HL-60 (cell line): ENCODE data around the gene LFNG.

Source experiments
- DNase-seq, 2 experiments: peaks; one replicate each; pipeline ENCODE4 v3.0.0-alpha.2; 2010 to 2020; ENCODE audit warnings: low read depth in 1 of 2, low spot score in 1 of 2
- H3K27ac ChIP-seq: fragments of 250-450 bp; sonication (Bioruptor Pico); replicated peaks from 2 replicates; pipeline ENCODE4 v1.5.1; 2020; ENCODE audit warnings: mild to moderate bottlenecking, moderate library complexity
- H3K27me3 ChIP-seq: fragments of 250-450 bp; sonication (Bioruptor Pico); 2 replicates; pipeline ENCODE4 v1.5.1; 2021; ENCODE audit warnings: mild to moderate bottlenecking, moderate library complexity; ENCODE audit not compliant: insufficient read depth, poor library complexity, severe bottlenecking
- H3K4me3 ChIP-seq: replicated peaks from 2 replicates; pipeline ENCODE4 v1.5.1; 2011; ENCODE audit warnings: mild to moderate bottlenecking, control low read depth, low read length; ENCODE audit not compliant: insufficient read depth
- CTCF ChIP-seq: IDR thresholded peaks from one replicate; pipeline ENCODE4 v1.5.1; 2011; ENCODE audit warnings: low read length, control low read depth, inconsistent platforms; ENCODE audit not compliant: insufficient read depth
- GABPA ChIP-seq: IDR thresholded peaks from 2 replicates; pipeline ENCODE4 v1.6.1; 2012; ENCODE audit warnings: low read depth
- POLR2AphosphoS5 ChIP-seq: IDR thresholded peaks from 2 replicates; pipeline ENCODE4 v1.6.1; 2012; ENCODE audit warnings: low read depth
- REST ChIP-seq: IDR thresholded peaks from 2 replicates; pipeline ENCODE4 v1.6.1; 2012; ENCODE audit warnings: low read depth; ENCODE audit not compliant: insufficient replicate concordance
- SPI1 ChIP-seq: IDR thresholded peaks from 2 replicates; pipeline ENCODE4 v1.6.1; 2012; ENCODE audit warnings: low read depth, mild to moderate bottlenecking, borderline replicate concordance
- long read RNA-seq: library from polyadenylated mRNA; unstranded; transcript quantifications from one replicate; pipeline ENCODE4 v2.0.0, GENCODE V29; 2020

LFNG gene
- long read RNA-seq, result 0 reads

GRCh38 chr7:2519119-2519930 lies at the start of gene LFNG:
TSS of gene LFNG (plus strand) at chr7:2519774. CDS start at chr7:2519862, 88 bp downstream.
- Histone ChIP-seq H3K27ac (peak within 1 kb of the TSS; percentile 63), H3K4me3 (peak within 1 kb of the TSS; percentile 71), H3K27me3 (no peaks in the 10 kb centered on the region)
- TF ChIP-seq CTCF (no peak), GABPA (peak; percentile 71), POLR2AphosphoS5 (peak; percentile 78), SPI1 (peak; percentile 86), REST (peak; percentile 44)
- DNase-seq, result peak; percentile 81 to 89

- Histone ChIP-seq H3K27ac (no peak overlapping the region), H3K4me3 (no peak overlapping the region), H3K27me3 (no peaks in the 10 kb centered on the region)
- no peak for DNase-seq
- no peak for TF ChIP-seq REST
- no peak for TF ChIP-seq POLR2AphosphoS5
- TF ChIP-seq SPI1, result no peak
- TF ChIP-seq GABPA, result no peak
- no peak for TF ChIP-seq CTCF
Measured at GRCh38 chr7:2470204-2471021, 49.2 kb upstream of the LFNG start.

GRCh38 chr7:2471022-2471329 lies 48.6 kb upstream of the LFNG start:
- H3K27me3 ChIP-seq, result no peaks in the 10 kb centered on the region
- H3K27ac ChIP-seq, result no peak overlapping the region
- no peak overlapping the region for H3K4me3 ChIP-seq
- TF ChIP-seq REST (no peak), GABPA (no peak)
- no peak for DNase-seq
